Activated CD4-positive, CD25-positive, alpha-beta regulatory T cell (primary cell): ENCODE data around the gene TACR2.

Experiments
- DNase-seq, 4 experiments: peaks; one replicate each; lab custom pipeline; 2025; lab: John Stamatoyannopoulos, UW

TACR2 gene

GRCh38 chr10:69416695-69417094 lies at the start of gene TACR2:
Gene TACR2, minus strand, starts transcription at chr10:69416918. Its CDS starts 595 bp downstream, at chr10:69416323.
- no peak for DNase-seq

GRCh38 chr10:69466158-69466490 lies 49.4 kb upstream of the TACR2 start:
- DNase-seq: no peak

GRCh38 chr10:69465457-69466157 lies 48.9 kb upstream of the TACR2 start:
- no peak for DNase-seq

GRCh38 chr10:69464801-69465401 lies 48.2 kb upstream of the TACR2 start:
- DNase-seq: no peak

GRCh38 chr10:69464401-69464800 lies 47.7 kb upstream of the TACR2 start:
- DNase-seq: no peak

- DNase-seq: no peak
These were observed 47.2 kb upstream of the TACR2 start for GRCh38 chr10:69463886-69464285.

GRCh38 chr10:69461243-69462025 lies 44.7 kb upstream of the TACR2 start:
- no peak for DNase-seq

GRCh38 chr10:69460576-69461242 lies 44.0 kb upstream of the TACR2 start:
- no peak for DNase-seq

- DNase-seq: no peak
These were observed 43.3 kb upstream of the TACR2 start for GRCh38 chr10:69459893-69460575.

GRCh38 chr10:69459101-69459790 lies 42.5 kb upstream of the TACR2 start:
- DNase-seq: no peak

- DNase-seq: no peak
These were observed 41.8 kb upstream of the TACR2 start for GRCh38 chr10:69458430-69459100.

- no peak for DNase-seq
These were observed 41.1 kb upstream of the TACR2 start for GRCh38 chr10:69457771-69458237.

GRCh38 chr10:69456880-69457693 lies 40.4 kb upstream of the TACR2 start:
- no peak for DNase-seq

- no peak for DNase-seq
These were observed 38.5 kb upstream of the TACR2 start for GRCh38 chr10:69455006-69455763.

GRCh38 chr10:69453795-69454194 lies 37.1 kb upstream of the TACR2 start:
- DNase-seq: no peak

GRCh38 chr10:69452676-69453415 lies 36.1 kb upstream of the TACR2 start:
- no peak for DNase-seq

GRCh38 chr10:69451784-69452251 lies 35.1 kb upstream of the TACR2 start:
- DNase-seq: no peak

GRCh38 chr10:69451209-69451783 lies 34.6 kb upstream of the TACR2 start, which contains the start of gene TSPAN15:
Gene TSPAN15, plus strand, starts transcription at chr10:69451465. Its CDS starts 130 bp downstream, at chr10:69451595.
- peak; percentile 47 to 55 (median 54) for DNase-seq
